HepG2 (cell line): ENCODE measurements around the gene LZTFL1. TPM values are rescaled to one million over a fixed set of nuclear protein-coding genes. Genes with fewer than 3 reads are reported as not detected.

ENCODE experiments used
- ATAC-seq: fragments of 200-7000 bp; cut with Tn5 transposase; 3 replicates; pipeline ENCODE4 v1.9.1; 2020; ENCODE audit warnings: mild to moderate bottlenecking, moderate library complexity
- BruUV-seq: library from RNA; stranded (reverse); fragments of 400-500 nt; replicated peaks from 2 replicates; lab custom pipeline; 2021; lab: Mats Ljungman, UMichigan
- CTCF ChIA-PET: fragments of 300-600 bp; formaldehyde crosslinking; extraction: SDS; loops from one replicate; lab custom pipeline; 2021; ENCODE audit warnings: low total read pairs, inconsistent platforms, low intra/inter-chr PET ratio; lab: Yijun Ruan, JAX
- POLR2A ChIA-PET: fragments of 350-600 bp; sonication (Branson Sonifier 250); formaldehyde crosslinking; loops from one replicate; lab custom pipeline; 2020; ENCODE audit warnings: antibody characterized with exemption, inconsistent platforms; lab: Yijun Ruan, JAX
- DNase-seq: peaks from one replicate; pipeline ENCODE4 v3.0.0-alpha.2; 2015; ENCODE audit warnings: low spot score
- FAIRE-seq: peaks from 3 replicates; lab custom pipeline; 2011; peaks lifted over from hg19 to GRCh38; lab: Jason Lieb, UNC
- H2AFZ ChIP-seq: one replicate; pipeline ENCODE4 v1.6.1; 2011; ENCODE audit warnings: low read length, inconsistent platforms
- H3K27ac ChIP-seq: fragments of 300-600 bp; 3 replicates; pipeline ENCODE4 v1.8.0; 2011; ENCODE audit warnings: mixed run types, mild to moderate bottlenecking, mixed read lengths, low read length, inconsistent platforms; ENCODE audit not compliant: insufficient read depth; ENCODE audit errors: extremely low read length
- H3K27me3 ChIP-seq, 2 experiments: fragments of 200-600 bp in 1 of 2; 2 replicates in 1 of 2; 3 replicates in 1 of 2; pipeline versions ENCODE4 v1.6.0 to v1.8.0; 2011; ENCODE audit warnings: low read length in 2 of 2, mild to moderate bottlenecking in 2 of 2, moderate library complexity in 2 of 2, inconsistent platforms in 1 of 2; ENCODE audit not compliant: insufficient read depth in 2 of 2, control insufficient read depth in 1 of 2
- H3K36me3 ChIP-seq, 2 experiments: fragments of 200-600 bp in 1 of 2; replicated peaks in 1 of 2; 2 replicates in 1 of 2; 3 replicates in 1 of 2; pipeline versions ENCODE4 v1.5.1 to v1.8.0; 2011; ENCODE audit warnings: low read length in 2 of 2, inconsistent platforms in 1 of 2; ENCODE audit not compliant: insufficient read depth in 2 of 2, control insufficient read depth in 1 of 2
- H3K4me1 ChIP-seq: 2 replicates; pipeline ENCODE4 v1.5.1; 2012; ENCODE audit warnings: low read length, inconsistent platforms; ENCODE audit not compliant: insufficient read depth
- H3K4me2 ChIP-seq: 2 replicates; pipeline ENCODE4 v1.6.0; 2011; ENCODE audit warnings: low read depth, low read length, inconsistent platforms
- H3K4me3 ChIP-seq, 3 experiments: fragments of 200-600 bp in 1 of 3; sonication (generic), shearing (Covaris generic) in 1 of 3; replicated peaks in 1 of 3; 2 replicates each; pipeline ENCODE4 v1.5.1; 2011 to 2016; ENCODE audit warnings: low read length in 3 of 3, inconsistent platforms in 2 of 3, low read depth in 2 of 3, mild to moderate bottlenecking in 2 of 3, control low read depth in 1 of 3, mixed read lengths in 1 of 3; ENCODE audit not compliant: insufficient read depth in 1 of 3
- H3K79me2 ChIP-seq: one replicate; pipeline ENCODE4 v1.6.1; 2011; ENCODE audit warnings: low read length, inconsistent platforms; ENCODE audit not compliant: insufficient read depth
- H3K9ac ChIP-seq: 2 replicates; pipeline ENCODE4 v1.6.0; 2011; ENCODE audit warnings: mild to moderate bottlenecking, low read depth, low read length, inconsistent platforms; ENCODE audit not compliant: insufficient read depth
- H3K9me3 ChIP-seq: 2 replicates; pipeline ENCODE4 v1.5.1; 2012; ENCODE audit warnings: mild to moderate bottlenecking, low read length
- H4K20me1 ChIP-seq: 2 replicates; pipeline ENCODE4 v1.6.0; 2011; ENCODE audit warnings: inconsistent platforms, mild to moderate bottlenecking, low read length, moderate library complexity; ENCODE audit not compliant: insufficient read depth
- CSRNP2 ChIP-seq: sonication (generic); formaldehyde crosslinking; conservative IDR thresholded peaks from 2 replicates; pipeline ENCODE4 v1.8.0; 2022; ENCODE audit warnings: low read depth, missing genetic modification reagents
- EEA1 ChIP-seq: sonication (generic); formaldehyde crosslinking; IDR thresholded peaks from 2 replicates; pipeline ENCODE4 v1.5.1; 2020; ENCODE audit warnings: mild to moderate bottlenecking, missing genetic modification reagents, borderline replicate concordance
- FOXO1 ChIP-seq: sonication (generic); formaldehyde crosslinking; IDR thresholded peaks from 2 replicates; pipeline ENCODE4 v1.4.0; 2020; ENCODE audit warnings: missing genetic modification reagents
- HDAC2 ChIP-seq: sonication (generic); formaldehyde crosslinking; IDR thresholded peaks from 2 replicates; pipeline ENCODE4 v1.4.0; 2020; ENCODE audit warnings: missing genetic modification reagents
- HOXD1 ChIP-seq: sonication (generic); formaldehyde crosslinking; IDR thresholded peaks from 2 replicates; pipeline ENCODE4 v1.5.0; 2020; ENCODE audit warnings: missing genetic modification reagents
- IRF2 ChIP-seq: IDR thresholded peaks from 2 replicates; pipeline ENCODE4 v1.6.1; 2018; ENCODE audit warnings: missing genetic modification reagents, missing compliant biosample characterization
- NFIB ChIP-seq: sonication (generic); formaldehyde crosslinking; IDR thresholded peaks from 2 replicates; pipeline ENCODE4 v1.9.0; 2021; ENCODE audit warnings: missing genetic modification reagents, mild to moderate bottlenecking, borderline replicate concordance
- SP1 ChIP-seq, 2 experiments: fragments of 450-650 bp in 1 of 2; sonication (generic) in 1 of 2; formaldehyde crosslinking in 1 of 2; IDR thresholded peaks; 2 replicates each; pipeline versions ENCODE4 v1.4.0 to v1.6.1; 2016 to 2020; ENCODE audit warnings: missing genetic modification reagents in 1 of 2
- ZNF235 ChIP-seq: sonication (generic); formaldehyde crosslinking; IDR thresholded peaks from 2 replicates; pipeline ENCODE4 v1.8.1; 2023; ENCODE audit warnings: mild to moderate bottlenecking, missing genetic modification reagents, borderline replicate concordance
- ZNF296 ChIP-seq: sonication (generic); formaldehyde crosslinking; conservative IDR thresholded peaks from 2 replicates; pipeline ENCODE4 v1.5.0; 2020; ENCODE audit warnings: mild to moderate bottlenecking, missing genetic modification reagents
- ZNF672 ChIP-seq: sonication (generic); formaldehyde crosslinking; IDR thresholded peaks from 2 replicates; pipeline ENCODE4 v1.8.1; 2022; ENCODE audit warnings: missing genetic modification reagents
- WGBS: methylation state at CpG from one replicate; pipeline ENCODE4 v1.1.6; 2017; ENCODE audit warnings: low lambda C conversion rate; 5-methylcytosine and 5-hydroxymethylcytosine counted together
- in situ Hi-C: cut with HindIII; loops from 2 replicates; pipeline ENCODE4 v1.10.0; 2017; ENCODE audit warnings: low pct_unique_long_range_greater_than_20kb; ENCODE audit not compliant: extremely low pct_ligation_motif_present
- intact Hi-C: fragments of 100-400 bp; cut with micrococcal nuclease; formaldehyde crosslinking; loops from one replicate; pipeline ENCODE4 v1.10.0; 2022; ENCODE audit not compliant: unreplicated experiment
- polyA plus RNA-seq, 8 experiments: library from polyadenylated mRNA; depleted of rRNA in 3 of 8; stranded (reverse) in 7 of 8; unstranded in 1 of 8; fragments of >200 nt; fragmentation: Illumina TruSeq in 4 of 8; extraction: Trizol in 4 of 8; gene quantifications; 2 replicates each; pipeline versions ENCODE4 v1.2.1 to v1.2.3, GENCODE V29; 2011 to 2016; ENCODE audit warnings: low read depth in 4 of 8, missing spikeins in 1 of 8, mixed read lengths in 1 of 8; ENCODE audit not compliant: insufficient read depth in 1 of 8
- total RNA-seq, 5 experiments: library from RNA; depleted of rRNA; stranded (reverse); fragments of >200 nt; fragmentation: Illumina TruSeq; extraction: Trizol; gene quantifications; 2 replicates each; pipeline ENCODE4 v1.2.3, GENCODE V29; 2016; ENCODE audit warnings: low read depth in 1 of 5
- TF ChIP-seq, protein P1 (sequence below): sonication (generic); formaldehyde crosslinking; IDR thresholded peaks from 2 replicates; pipeline ENCODE4 v1.4.0; 2020; ENCODE audit warnings: missing genetic modification reagents

The LZTFL1 gene
- total and polyA plus RNA-seq, 2 of the 13 experiments (the other 11 are each of a cell fraction or from before 2014, with no cell fraction given) = 16.6 to 17.2 TPM

GRCh38 chr3:45779746-45780735, 61.9 kb downstream of the LZTFL1 start (continued):
- no peak for TF ChIP-seq CSRNP2
- no peak for TF ChIP-seq ZNF296 (CRISPR knock-in tag)
- no peak for TF ChIP-seq ZNF672 (CRISPR knock-in tag)
- TF ChIP-seq ZNF235 (CRISPR knock-in tag) = no peak
- TF ChIP-seq HDAC2 (CRISPR knock-in tag) = no peak
- TF ChIP-seq NFIB (CRISPR knock-in tag) = no peak
- no peak for TF ChIP-seq HOXD1 (CRISPR knock-in tag)
- no peak for TF ChIP-seq IRF2 (CRISPR knock-in tag)
- TF ChIP-seq SP1 (IDR thresholded peaks at IDR 0.05) = no peak
- TF ChIP-seq SP1 (CRISPR knock-in tag; IDR thresholded peaks at IDR 0.05) = no peak
- TF ChIP-seq FOXO1 (CRISPR knock-in tag) = no peak

DNA sequence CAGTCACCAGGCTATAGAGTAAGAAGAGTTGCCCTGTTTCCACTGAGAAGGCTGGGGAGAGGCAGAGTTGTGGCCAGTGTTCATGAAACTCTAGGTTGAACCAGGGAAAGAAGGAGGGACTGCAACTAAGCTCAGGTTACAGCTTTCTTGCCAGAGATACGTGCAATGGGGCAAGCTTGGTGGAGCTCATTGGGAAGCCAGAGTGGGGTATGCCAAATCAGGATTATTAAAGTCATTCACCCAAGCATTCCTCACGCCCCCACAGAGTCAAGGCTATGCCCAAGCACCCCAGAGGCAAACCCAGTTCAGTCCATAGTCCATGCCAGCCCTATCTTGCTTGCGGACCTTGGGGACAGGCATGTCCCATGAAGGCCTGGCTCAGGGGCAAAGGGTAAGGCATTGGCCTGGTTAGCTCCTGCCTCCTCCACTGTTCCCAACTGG, 63.1 kb downstream of the LZTFL1 start:
- WGBS = 10% methylated on average over 2 of the region's 3 CpGs
- BruUV-seq = no TSS peak
- no peak overlapping the region for H3K4me2 ChIP-seq
- in situ Hi-C loops = no loop called here
- no peaks in the 10 kb centered on the region for H3K4me1 ChIP-seq
- H4K20me1 ChIP-seq = no peaks in the 10 kb centered on the region
- intact Hi-C loops = no loop called here
- peaks cover 0 to 53% of the 10 kb centered on the region in 2 experiments; a peak in 4 of 5 replicates for H3K27me3 ChIP-seq
- H2AFZ ChIP-seq = no peak overlapping the region
- CTCF ChIA-PET = no interaction called here
- no peak for FAIRE-seq
- POLR2A ChIA-PET = no interaction called here
- no peak overlapping the region for H3K9ac ChIP-seq
- no peak overlapping the region for H3K4me3 ChIP-seq
- no peaks in the 10 kb centered on the region for H3K79me2 ChIP-seq
- no peak; the same call in 2 of the 3 replicates for ATAC-seq
- TF ChIP-seq EEA1 (CRISPR knock-in tag) = no peak
- TF ChIP-seq, protein P1, sequence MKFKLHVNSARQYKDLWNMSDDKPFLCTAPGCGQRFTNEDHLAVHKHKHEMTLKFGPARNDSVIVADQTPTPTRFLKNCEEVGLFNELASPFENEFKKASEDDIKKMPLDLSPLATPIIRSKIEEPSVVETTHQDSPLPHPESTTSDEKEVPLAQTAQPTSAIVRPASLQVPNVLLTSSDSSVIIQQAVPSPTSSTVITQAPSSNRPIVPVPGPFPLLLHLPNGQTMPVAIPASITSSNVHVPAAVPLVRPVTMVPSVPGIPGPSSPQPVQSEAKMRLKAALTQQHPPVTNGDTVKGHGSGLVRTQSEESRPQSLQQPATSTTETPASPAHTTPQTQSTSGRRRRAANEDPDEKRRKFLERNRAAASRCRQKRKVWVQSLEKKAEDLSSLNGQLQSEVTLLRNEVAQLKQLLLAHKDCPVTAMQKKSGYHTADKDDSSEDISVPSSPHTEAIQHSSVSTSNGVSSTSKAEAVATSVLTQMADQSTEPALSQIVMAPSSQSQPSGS (CRISPR knock-in tag) = no peak
- no peak overlapping the region for H3K27ac ChIP-seq
- no peak for DNase-seq
- H3K9me3 ChIP-seq = no peaks in the 10 kb centered on the region
- no peaks in the 10 kb centered on the region for H3K36me3 ChIP-seq
